Activated naive CD4-positive, alpha-beta T cell treated with anti-CD3 and anti-CD28 coated beads, Interleukin-2, amount 50 U/mL, for 72 hours (primary cell): ENCODE data around the gene HSD17B7. TPM values are rescaled to one million over a fixed set of nuclear protein-coding genes. Genes with fewer than 3 reads are reported as not detected.

Experiments used
- total RNA-seq, 2 donors: library from RNA; stranded (reverse); gene quantifications; one replicate each; pipeline ENCODE4 v1.2.3, GENCODE V29; 2022

HSD17B7 gene
- total RNA-seq, 2 donors from 2014 or later, result 26.2 to 39.3 TPM

Other genes starting within 250 kb of the HSD17B7 start
- 10 to 100 TPM; 18.6 to 34.0 TPM for gene UAP1, start 229.0 kb upstream of the HSD17B7 start, total RNA-seq
- gene DDR2, start 158.2 kb upstream of the HSD17B7 start, total RNA-seq, result under 1 TPM; 0.31 to 0.71 TPM
- gene CCDC190, start 70.5 kb downstream of the HSD17B7 start, total RNA-seq, result not detected